HepG2 (cell line): ENCODE measurements around the gene CYP27B1. TPM values are rescaled to one million over a fixed set of nuclear protein-coding genes. Genes with fewer than 3 reads are reported as not detected.
A peak's percentile ranks its signal among the peaks of the same experiment; 100 is the strongest.

Source experiments
- AKAP8 ChIP-seq: sonication (generic); formaldehyde crosslinking; IDR thresholded peaks from 2 replicates; pipeline ENCODE4 v1.5.1; 2020; ENCODE audit warnings: mild to moderate bottlenecking, missing genetic modification reagents
- BCLAF1 ChIP-seq: fragments of 450-650 bp; IDR thresholded peaks from 2 replicates; pipeline ENCODE4 v1.6.1; 2017; ENCODE audit warnings: mild to moderate bottlenecking
- ESRRA ChIP-seq: sonication (generic); formaldehyde crosslinking; IDR thresholded peaks from 2 replicates; pipeline ENCODE4 v1.5.1; 2020; ENCODE audit warnings: mild to moderate bottlenecking, low read depth, missing genetic modification reagents
- GFI1 ChIP-seq: sonication (generic); formaldehyde crosslinking; IDR thresholded peaks from 2 replicates; pipeline ENCODE4 v1.5.0; 2020; ENCODE audit warnings: missing genetic modification reagents, mild to moderate bottlenecking, borderline replicate concordance
- HHEX ChIP-seq: IDR thresholded peaks from 2 replicates; pipeline ENCODE4 v1.6.1; 2016; ENCODE audit warnings: control low read depth
- KLF15 ChIP-seq: sonication (generic); formaldehyde crosslinking; IDR thresholded peaks from 2 replicates; pipeline ENCODE4 v1.8.1; 2023; ENCODE audit warnings: borderline replicate concordance, mild to moderate bottlenecking, inconsistent platforms, missing genetic modification reagents, mixed read lengths
- MTF2 ChIP-seq: sonication (generic); formaldehyde crosslinking; IDR thresholded peaks from 2 replicates; pipeline ENCODE4 v1.5.0; 2020; ENCODE audit warnings: missing genetic modification reagents, borderline replicate concordance
- NCOA1 ChIP-seq: sonication (generic); formaldehyde crosslinking; IDR thresholded peaks from 2 replicates; pipeline ENCODE4 v1.9.0; 2021; ENCODE audit warnings: missing genetic modification reagents
- THRA ChIP-seq: sonication (generic); formaldehyde crosslinking; IDR thresholded peaks from 2 replicates; pipeline ENCODE4 v1.4.0; 2020; ENCODE audit warnings: missing genetic modification reagents, borderline replicate concordance
- TOPORS ChIP-seq: sonication (generic); formaldehyde crosslinking; IDR thresholded peaks from 2 replicates; pipeline ENCODE4 v1.8.0; 2023; ENCODE audit warnings: mild to moderate bottlenecking, missing genetic modification reagents
- ZNF331 ChIP-seq: sonication (generic); formaldehyde crosslinking; IDR thresholded peaks from 2 replicates; pipeline ENCODE4 v1.4.0; 2020; ENCODE audit warnings: missing genetic modification reagents
- ZNF34 ChIP-seq: sonication (generic); formaldehyde crosslinking; IDR thresholded peaks from 2 replicates; pipeline ENCODE4 v1.4.0; 2020; ENCODE audit warnings: mild to moderate bottlenecking, missing genetic modification reagents, borderline replicate concordance
- ZNF577 ChIP-seq: sonication (generic); formaldehyde crosslinking; IDR thresholded peaks from 2 replicates; pipeline ENCODE4 v1.4.0; 2020; ENCODE audit warnings: mild to moderate bottlenecking, low read depth, missing genetic modification reagents, borderline replicate concordance
- ZNF768 ChIP-seq: sonication (generic); formaldehyde crosslinking; IDR thresholded peaks from 2 replicates; pipeline ENCODE4 v1.4.0; 2020; ENCODE audit warnings: missing genetic modification reagents
- ZSCAN20 ChIP-seq: sonication (generic); formaldehyde crosslinking; IDR thresholded peaks from 2 replicates; pipeline ENCODE4 v1.4.0; 2020; ENCODE audit warnings: missing genetic modification reagents, mild to moderate bottlenecking, borderline replicate concordance
- polyA plus RNA-seq, 8 experiments: library from polyadenylated mRNA; depleted of rRNA in 3 of 8; stranded (reverse) in 7 of 8; unstranded in 1 of 8; fragments of >200 nt; fragmentation: Illumina TruSeq in 4 of 8; extraction: Trizol in 4 of 8; gene quantifications; 2 replicates each; pipeline versions ENCODE4 v1.2.1 to v1.2.3, GENCODE V29; 2011 to 2016; ENCODE audit warnings: low read depth in 4 of 8, missing spikeins in 1 of 8, mixed read lengths in 1 of 8; ENCODE audit not compliant: insufficient read depth in 1 of 8
- total RNA-seq, 5 experiments: library from RNA; depleted of rRNA; stranded (reverse); fragments of >200 nt; fragmentation: Illumina TruSeq; extraction: Trizol; gene quantifications; 2 replicates each; pipeline ENCODE4 v1.2.3, GENCODE V29; 2016; ENCODE audit warnings: low read depth in 1 of 5
- TF ChIP-seq, protein P1 (sequence below): sonication (generic); formaldehyde crosslinking; IDR thresholded peaks from 2 replicates; pipeline ENCODE4 v1.4.0; 2020; ENCODE audit warnings: mild to moderate bottlenecking, missing genetic modification reagents

CYP27B1 gene
- total and polyA plus RNA-seq, 2 of the 13 experiments (the other 11 are each of a cell fraction or from before 2014, with no cell fraction given) = 2.3 to 3.0 TPM

DNA sequence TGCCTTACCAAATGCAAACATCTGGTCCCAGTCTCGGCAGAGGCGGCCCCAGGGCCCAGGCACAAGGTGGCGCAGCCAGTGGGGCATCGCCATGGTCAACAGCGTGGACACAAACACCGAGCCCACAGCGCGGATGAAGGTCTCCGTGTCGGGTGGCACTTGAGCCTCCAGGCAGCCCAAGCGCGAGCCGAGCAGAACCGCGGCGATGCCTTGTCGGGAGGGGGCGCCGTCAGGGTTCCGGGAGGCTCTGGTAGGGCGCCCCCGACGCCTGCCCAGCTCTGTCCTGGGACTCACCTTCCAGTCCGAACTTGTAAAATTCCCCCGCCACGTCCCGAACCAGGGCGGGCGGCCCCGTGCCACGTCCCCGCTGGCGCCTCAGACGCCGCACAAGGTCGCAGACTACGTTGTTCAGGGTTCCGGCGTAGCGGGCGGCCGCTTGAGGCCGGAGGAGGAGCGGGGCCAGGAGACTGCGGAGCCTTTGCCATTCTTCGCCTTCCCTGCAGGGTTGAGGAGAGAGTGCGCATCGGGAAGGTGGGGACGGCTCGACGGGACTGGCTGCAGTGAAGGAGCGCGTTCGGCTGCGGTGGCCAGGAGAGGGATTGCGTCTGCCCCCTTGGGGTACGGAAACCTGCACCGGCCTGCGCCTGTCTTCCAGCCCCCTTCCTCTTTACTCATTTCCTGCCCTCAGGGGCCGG lies 1.7 kb downstream of the CYP27B1 start (continued):
- TF ChIP-seq GFI1 (CRISPR knock-in tag) = no peak; the same call in 1 of the 2 replicates
- no peak for TF ChIP-seq AKAP8 (CRISPR knock-in tag)
- TF ChIP-seq ZNF34 (CRISPR knock-in tag) = no peak
- TF ChIP-seq, protein P1, sequence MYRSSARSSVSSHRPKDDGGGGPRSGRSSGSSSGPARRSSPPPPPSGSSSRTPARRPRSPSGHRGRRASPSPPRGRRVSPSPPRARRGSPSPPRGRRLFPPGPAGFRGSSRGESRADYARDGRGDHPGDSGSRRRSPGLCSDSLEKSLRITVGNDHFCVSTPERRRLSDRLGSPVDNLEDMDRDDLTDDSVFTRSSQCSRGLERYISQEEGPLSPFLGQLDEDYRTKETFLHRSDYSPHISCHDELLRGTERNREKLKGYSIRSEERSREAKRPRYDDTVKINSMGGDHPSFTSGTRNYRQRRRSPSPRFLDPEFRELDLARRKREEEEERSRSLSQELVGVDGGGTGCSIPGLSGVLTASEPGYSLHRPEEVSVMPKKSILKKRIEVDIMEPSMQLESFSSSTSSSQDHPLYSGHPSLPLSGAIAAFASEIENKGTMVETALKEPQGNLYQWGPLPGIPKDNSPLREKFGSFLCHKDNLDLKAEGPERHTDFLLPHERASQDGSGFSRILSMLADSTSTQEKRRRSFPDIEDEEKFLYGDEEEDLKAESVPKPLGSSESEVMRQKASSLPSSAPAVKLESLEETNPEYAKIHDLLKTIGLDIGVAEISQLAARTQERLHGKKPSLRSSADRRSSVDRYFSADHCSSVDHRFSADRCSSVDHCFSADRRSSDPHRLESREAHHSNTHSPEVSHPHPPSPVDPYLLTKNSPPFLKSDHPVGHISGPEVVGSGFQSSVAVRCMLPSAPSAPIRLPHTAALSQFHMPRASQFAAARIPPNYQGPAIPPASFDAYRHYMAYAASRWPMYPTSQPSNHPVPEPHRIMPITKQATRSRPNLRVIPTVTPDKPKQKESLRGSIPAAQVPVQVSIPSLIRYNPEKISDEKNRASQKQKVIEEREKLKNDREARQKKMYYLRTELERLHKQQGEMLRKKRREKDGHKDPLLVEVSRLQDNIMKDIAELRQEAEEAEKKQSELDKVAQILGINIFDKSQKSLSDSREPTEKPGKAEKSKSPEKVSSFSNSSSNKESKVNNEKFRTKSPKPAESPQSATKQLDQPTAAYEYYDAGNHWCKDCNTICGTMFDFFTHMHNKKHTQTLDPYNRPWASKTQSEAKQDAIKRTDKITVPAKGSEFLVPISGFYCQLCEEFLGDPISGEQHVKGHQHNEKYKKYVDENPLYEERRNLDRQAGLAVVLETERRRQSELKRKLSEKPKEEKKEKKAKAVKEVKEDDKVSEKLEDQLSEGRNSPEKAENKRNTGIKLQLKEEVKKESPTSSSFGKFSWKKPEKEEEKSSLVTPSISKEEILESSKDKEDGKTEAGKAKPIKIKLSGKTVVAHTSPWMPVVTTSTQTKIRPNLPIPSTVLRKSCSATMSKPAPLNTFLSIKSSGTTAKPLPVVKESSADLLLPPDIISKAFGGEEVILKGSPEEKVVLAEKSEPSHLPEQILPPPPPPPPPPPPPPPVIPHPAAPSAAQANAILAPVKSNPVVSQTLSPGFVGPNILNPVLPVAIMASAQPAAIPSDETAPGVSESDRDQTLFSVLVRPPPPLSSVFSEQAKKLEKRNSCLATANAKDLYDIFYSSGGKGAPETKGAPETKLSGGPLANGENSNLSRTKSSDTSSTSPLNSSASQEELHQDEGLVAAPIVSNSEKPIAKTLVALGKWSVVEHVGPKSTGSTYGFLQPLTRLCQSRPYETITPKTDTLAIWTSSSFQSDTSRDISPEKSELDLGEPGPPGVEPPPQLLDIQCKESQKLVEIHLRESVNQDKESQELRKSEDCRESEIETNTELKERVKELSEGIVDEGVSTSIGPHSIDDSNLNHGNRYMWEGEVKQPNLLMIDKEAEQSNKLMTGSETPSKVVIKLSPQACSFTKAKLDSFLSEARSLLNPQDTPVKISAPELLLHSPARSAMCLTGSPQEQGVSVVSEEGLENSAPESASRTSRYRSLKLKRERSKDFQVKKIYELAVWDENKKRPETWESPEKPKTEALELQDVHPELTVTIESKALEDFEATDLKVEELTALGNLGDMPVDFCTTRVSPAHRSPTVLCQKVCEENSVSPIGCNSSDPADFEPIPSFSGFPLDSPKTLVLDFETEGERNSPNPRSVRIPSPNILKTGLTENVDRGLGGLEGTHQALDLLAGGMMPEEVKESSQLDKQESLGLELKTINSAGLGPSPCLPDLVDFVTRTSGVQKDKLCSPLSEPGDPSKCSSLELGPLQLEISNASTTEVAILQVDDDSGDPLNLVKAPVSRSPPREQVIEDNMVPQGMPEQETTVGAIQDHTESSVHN = no peak
- TF ChIP-seq TOPORS = no peak
- peak; percentile 28; the same call in 1 of the 2 replicates for TF ChIP-seq ZNF331 (CRISPR knock-in tag)
- 0 out of 2 replicates have a peak, but pooled peaks have one; percentile 39 for TF ChIP-seq KLF15
- TF ChIP-seq NCOA1 (CRISPR knock-in tag) = no peak
- no peak for TF ChIP-seq MTF2 (CRISPR knock-in tag)
- TF ChIP-seq ZNF768 = peak; percentile 48; the same call in 1 of the 2 replicates
- no peak for TF ChIP-seq ESRRA (CRISPR knock-in tag)
- TF ChIP-seq THRA (CRISPR knock-in tag) = 0 out of 2 replicates have a peak, but pooled peaks have one; percentile 18
- no peak for TF ChIP-seq ZNF577 (CRISPR knock-in tag)
- TF ChIP-seq ZSCAN20 = no peak
- TF ChIP-seq BCLAF1 = no peak
- TF ChIP-seq HHEX = no peak
